Fibroblast of upper back skin (primary cell): ENCODE results near the gene CAMSAP1.

Source experiments
- DNase-seq: peaks from one replicate; pipeline ENCODE4 v3.0.0-alpha.2; 2013

CAMSAP1 gene

DNA sequence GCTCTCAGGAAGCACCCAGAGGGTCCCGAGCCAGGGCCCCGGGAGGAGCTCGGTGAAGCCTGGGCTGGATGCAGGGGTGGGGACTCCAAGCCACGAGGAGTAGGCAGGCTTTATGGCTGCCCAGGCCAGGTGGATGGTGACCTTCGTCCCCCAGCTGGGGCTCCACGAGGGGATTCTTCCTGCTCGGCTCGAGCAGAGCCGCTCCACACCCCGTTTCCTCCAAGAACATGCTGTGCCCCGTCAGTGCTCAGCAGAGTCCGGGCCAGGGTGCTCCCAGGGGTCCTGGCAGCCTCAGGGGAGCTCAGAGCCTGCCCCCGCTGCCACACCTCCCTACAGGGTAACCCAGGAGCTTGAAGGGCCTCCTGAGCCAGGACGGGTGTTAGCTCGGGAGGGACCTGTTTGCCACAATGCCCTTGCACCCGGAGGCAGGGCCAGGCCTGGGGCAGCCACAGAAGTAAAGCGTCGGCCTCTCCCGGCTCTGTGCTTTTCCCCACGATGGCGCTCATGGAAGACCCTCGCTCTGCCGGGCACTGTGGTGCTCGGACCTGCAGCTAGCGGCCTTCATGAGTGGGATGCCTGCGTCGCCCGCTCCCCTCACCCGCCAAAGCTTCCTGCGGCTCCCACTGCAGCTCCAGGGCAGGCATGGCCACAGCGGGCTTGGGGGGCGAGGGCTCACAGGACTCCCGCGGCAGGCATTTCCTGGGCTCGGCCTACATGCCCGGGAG is 118.6 kb downstream of the CAMSAP1 start:
- DNase-seq = no peak

DNA sequence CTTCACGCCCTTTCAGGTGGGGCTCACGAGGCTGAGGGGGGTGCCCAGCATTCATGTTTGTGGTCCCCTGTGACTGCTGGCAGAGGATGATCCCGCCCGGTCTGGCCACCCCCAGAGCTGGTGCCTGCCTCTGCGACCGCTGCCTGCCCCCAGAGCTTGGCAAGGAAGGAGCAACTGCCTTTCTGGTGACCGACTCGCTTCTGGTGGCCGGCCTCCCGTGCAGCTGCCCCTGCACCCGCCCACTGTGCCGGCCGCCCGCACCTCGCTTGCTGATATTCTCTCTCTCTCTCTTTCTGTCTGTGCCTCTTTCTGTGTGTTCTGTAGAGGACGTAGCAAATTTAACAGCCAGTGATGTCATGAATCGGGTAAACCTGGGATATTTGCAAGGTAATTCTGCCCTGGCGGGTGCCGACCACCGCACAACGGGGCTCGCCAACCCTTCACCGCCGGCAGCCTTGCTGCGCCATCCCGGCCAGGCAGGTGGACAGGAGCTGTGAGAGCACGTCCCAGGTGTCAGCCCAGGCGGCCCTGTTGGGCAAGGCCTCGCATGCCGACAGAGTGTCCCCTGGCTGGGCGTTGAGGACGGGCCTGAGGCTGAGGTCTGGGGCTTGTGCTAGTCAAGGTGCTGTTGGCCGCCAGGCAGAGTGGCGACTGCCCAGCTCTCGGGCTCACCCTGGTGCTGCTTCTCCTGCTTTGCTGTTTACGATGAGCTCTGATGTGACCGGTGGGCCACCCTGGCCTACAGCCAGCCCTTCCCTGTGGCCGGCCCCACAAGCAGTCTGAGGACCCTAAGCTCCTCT is 119.4 kb downstream of the CAMSAP1 start:
- no peak for DNase-seq

DNA sequence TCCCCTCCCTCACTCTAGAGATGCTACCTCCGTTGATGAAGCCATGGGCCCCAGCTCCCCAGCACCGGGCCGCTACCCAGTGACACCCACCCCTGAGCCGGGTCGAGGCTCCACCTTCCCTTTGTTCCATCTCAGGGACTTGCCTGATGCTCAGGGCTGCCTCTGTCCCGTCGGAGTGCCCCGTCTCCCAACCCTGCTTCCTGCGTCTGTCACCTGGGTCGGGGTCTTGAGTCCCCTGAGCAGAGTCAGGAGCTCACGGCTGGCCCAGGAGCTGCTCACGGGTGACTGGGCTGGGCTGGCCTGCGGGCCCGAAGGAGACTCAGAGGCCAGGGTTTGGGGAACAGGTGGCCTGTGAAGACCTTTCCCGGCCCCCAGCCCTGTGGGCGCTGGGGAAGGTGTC is 120.0 kb downstream of the CAMSAP1 start:
- DNase-seq = no peak

DNA sequence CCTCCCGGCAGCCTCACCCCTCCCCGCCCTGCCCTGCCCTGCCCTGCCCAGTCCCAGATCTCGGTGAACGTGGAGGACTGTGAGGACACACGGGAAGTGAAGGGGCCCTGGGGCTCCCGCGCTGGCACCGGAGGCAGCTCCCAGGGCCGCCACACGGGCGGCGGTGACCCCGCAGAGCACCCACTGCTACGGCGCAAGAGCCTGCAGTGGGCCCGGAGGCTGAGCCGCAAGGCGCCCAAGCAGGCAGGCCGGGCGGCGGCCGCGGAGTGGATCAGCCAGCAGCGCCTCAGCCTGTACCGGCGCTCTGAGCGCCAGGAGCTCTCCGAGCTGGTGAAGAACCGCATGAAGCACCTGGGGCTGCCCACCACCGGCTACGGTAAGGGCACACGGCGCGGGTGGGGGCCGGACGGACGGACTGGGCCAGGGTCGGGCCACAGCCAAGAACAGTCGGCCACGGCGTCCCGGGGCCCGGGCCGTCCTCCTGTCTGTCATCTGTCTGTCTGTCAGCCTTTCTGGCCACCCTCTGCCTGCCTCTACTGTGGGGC is 121.1 kb downstream of the CAMSAP1 start:
- no peak for DNase-seq

DNA sequence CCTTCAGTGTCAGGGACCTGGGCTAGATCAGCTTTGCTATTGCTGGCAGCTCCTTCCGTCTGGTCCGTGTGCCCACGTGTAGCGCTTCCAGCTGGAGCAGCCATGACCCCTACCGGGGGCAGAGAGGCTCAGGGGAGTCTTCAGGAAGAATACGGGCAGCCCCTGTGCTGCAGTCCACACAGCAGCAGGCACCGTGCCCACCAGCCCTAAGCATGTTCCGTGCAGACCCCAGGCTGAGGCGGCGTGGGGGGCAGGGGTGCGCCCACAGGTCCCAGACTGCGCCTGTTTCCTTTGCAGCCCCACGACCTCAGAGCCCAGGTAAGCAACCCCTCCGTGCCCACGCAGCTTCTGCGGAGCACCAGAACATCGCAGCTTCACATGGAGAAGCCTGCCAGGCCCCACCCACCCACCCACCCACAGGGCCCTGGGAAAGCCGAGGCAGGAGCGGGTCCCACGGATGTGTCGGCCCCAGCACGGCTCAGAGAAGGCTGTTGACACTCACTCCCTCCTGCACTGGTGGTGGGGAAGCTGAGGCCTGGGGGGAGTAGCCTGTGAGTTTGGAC is 122.3 kb downstream of the CAMSAP1 start:
- no peak for DNase-seq

DNA sequence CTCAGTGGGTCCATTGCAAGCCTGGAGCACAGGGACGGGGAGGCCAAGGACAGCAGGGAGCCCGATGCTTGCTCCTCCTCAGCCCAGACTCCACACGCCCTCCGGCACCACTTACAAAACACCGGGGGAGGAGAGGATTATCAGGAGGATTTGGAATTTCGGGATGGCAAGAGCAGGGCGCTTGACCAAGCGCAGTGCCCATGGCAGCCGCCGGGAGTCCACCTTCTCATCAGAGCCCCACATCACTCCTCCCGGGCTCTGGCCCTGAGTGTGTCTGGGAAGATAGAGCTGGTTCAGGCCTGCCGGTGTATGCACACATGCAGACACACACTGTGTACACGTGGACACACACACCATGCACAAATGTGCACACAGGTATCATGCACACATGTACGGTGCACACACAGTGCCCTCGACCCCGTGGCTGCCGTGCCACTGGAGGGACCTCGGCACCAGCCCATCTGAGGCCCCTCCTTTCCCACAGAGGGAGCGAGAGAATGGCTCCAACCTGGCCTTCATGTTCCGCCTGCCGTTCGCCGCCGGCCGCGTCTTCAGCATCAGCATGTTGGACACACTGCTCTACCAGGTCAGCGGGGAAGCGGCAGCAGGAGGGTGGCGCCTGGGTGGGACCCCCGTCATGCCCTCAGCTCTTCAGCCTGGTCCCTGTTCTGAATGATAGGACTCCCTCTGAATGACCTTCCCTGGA is 123.7 kb downstream of the CAMSAP1 start:
- no peak for DNase-seq

DNA sequence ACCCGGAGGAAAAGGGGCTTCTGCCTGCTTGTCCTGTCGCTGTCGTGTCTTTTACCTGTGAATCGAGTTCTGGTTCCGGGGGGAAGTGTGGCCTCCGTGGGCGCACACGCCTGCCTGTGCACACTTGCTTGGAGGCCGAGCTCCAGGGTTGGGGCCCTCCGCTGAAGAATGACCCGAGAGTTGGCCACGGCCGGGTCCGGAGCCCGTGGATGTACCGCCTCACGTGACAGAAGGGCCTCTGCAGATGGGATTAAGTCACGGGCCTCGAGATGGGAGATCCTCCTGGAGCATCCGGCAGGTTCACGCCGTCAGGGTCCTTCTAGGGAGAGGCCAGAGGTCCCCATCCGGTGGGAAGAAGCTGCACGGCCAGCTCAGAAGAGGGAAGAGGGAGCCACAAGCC is 124.4 kb downstream of the CAMSAP1 start:
- DNase-seq = no peak

DNA sequence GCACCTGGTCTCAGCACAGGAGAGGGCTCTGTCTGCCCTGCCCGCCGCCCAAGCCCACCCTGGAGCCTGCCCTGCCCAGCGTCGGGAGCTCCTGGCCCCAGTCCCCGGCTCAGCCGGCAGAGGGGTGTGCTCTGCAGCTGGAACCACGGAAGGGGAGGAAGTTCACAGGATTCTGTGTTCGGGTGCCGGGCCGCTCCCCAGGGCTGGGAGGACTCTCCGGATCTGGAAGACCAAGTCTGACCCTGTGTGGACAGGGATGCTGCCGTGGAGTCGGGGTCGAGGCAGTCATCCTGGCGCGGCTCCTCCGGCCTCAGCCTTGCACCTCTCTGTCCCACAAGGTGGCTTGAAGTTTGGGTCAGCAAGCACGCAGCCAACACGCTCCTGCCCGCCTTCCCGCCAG is 126.7 kb downstream of the CAMSAP1 start:
- no peak for DNase-seq

DNA sequence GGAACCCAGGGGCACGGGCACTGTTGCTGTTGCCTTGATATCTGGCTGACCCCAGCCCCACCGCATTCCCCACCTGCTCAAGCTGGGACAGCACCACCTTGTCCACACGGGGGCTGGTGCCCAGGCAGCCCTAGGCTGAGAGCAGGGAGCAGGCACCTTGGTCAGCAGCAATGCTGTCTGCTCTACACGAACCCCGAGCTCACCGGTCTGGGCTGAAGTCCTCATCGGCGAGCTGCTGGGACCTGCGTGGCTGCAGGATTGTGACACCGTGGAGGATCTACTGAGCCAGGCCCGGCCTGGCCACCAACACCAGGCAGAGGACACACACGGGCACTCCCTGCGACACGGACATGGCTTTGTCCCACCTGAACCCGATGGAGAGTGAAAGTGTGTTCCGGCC is 127.3 kb downstream of the CAMSAP1 start:
- no peak for DNase-seq

DNA sequence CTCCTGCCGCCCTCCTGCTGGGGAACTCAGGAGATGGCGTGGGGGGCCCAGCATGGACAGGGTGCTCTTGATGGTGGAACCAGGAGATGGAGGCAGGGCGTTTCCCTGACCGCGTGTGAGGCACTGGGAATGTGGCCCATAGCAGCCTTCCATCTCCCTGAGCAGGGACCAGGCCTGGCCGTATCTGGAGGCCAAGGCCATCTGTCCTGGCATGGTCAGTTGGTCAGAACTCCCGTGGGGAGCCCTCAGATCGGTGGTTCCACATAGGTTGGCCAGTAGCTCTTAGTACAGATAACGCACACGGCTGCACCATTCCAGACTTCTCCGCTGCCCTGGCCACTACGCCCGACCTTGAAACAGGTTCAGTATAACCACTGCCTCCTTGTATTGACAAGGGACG is 127.8 kb downstream of the CAMSAP1 start:
- DNase-seq = no peak

DNA sequence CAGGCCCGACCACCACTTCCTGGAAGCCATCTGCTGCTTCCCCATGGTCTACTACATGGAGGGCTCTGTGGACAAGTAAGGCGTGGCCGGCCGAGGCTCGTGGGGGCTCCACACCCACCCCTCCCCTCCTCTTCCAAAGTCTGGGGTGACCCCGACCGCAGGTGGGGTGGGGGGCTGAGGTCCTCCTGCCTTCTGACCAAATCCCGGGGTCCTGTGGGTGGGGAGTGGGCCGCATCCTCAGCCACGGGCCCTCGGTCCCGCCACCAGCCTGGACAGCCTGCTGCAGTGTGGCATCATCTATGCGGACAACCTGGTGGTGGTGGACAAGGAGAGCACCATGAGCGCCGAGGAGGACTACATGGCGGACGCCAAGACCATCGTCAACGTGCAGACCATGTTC is 128.9 kb downstream of the CAMSAP1 start:
- no peak for DNase-seq

DNA sequence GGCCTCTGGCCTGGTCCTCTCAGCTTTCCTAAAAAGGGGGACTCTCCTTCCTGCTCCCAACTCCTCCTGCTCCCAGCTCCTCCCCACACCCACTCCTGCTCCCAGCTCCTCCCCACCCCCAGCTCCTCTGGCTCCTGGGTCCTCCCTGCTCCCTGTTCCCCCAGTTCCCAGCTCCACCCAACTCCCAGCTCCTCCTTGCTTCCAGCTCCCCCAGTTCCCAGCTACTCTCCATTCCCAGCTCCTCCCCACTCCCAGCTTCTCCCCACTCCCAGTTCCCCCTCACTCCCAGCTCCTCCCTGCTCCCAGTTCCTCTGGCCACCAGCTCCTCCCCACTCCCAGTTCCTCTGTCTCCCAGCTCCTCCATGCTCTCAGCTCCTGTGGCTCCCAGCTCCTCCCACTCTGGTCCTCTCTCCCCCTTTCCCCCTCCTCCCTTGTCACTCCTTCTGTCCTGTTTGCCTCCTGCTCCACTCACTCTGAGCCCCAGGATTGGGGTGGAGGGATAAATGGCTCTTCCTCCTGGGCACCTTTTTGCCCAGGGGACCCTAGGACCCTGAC is 129.6 kb downstream of the CAMSAP1 start:
- DNase-seq = no peak

DNA sequence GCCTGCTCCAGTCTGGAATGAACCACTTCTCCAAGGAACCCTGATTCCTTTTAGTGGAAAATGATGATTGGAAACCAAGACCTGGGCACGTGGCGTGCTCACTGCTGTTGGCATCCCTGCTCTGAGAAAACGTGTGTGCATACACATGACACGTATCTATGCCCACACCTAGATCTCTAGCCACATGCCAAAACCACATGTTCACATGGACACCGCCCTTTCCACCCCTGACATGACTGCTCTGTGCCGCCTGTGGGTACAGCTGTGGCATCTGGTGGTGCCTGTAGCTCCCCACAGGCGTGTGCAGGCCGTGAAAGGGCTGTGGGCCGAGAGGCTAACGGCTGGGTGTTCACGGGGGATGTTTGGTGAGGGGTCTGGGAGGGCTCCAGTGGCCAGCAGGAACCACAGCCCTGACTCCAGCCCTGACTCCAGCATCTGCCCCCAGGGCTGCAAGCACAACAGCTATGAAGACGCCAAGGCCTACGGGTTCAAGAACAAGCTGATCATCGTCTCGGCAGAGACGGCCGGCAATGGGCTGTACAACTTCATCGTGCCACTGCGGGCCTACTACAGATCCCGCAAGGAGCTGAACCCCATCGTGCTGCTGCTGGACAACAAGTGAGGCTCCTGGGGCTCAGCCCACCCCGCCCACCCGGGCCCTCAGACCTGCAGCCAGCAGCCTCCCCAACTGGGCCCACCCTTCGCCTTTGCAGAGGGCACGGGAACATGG is 130.3 kb downstream of the CAMSAP1 start:
- DNase-seq = no peak

DNA sequence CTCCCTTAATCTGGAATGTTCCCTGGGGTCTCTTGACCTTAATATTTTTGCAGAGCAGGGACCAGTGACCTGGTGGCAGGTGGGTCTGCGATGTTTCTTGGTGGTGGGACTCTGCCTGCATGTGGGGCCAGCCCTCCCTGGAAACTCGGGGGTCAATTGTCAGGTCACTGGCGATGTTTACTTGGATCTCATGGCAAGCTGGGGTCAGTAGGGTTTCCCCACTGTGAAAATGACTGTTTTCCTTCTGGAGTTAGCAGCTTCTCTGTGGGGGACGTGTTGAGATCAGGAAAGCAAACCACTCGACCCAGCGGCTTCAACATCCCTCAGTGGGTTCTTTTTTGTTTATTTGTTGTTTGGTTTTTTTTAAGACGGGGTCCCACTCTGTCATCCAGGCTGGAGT is 131.4 kb downstream of the CAMSAP1 start:
- no peak for DNase-seq

DNA sequence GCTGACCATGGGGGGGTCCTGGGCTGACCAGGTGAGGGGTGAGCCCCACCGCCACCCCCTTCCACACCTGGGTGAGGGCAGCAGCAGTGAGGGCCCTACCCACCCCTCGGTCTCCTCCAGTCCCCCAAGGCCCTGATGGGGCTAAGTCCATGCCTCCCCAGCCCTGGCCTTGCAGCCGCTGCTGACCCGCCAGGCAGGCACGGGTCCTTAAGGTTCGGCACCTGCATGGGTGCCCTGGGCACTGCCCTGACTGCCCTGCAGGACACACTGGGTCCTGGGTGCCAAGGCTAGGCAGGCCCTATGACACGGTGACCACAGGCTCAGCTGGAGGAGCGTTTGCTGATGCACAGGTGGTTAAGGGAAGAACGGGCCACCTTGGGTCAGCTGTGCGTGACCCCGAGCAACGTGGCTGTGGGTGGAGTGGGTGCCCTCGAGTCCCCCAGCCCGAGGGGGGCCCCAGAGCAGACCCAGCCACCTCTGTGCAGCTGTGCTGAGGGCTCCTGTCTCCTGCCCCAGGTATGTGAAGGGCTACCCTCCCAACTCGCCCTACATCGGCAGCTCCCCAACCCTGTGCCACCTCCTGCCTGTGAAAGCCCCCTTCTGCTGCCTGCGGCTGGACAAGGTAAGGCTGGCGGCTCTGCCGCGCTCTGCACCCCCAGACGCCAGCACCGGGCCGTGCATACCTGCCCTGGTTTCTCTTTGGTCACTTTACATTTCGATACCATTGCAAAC is 132.4 kb downstream of the CAMSAP1 start:
- DNase-seq = no peak

DNA sequence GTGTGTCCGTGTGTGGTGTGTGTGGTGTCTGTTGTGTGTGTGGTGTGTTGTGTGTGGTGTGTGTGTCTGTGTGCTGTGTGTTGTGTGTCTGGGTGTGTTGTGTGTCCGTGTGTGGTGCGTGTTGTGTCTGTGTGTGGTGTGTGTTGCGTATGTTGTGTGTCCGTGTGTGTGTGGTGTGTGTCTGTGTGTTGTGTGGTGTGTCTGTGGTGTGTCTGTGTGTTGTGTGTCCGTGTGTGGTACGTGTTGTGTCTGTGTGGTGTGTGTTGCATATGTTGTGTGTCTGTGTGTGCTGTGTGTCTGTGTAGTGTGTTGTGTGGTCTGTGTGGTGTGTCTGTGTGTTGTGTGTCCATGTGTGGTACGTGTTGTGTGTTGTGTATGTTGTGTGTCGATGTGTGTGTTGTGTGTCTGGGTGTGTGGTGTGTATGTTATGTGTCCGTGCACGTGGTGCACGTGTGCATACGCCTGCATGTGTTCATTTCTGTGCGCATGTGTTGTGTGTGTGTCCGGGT is 133.1 kb downstream of the CAMSAP1 start:
- DNase-seq = no peak

DNA sequence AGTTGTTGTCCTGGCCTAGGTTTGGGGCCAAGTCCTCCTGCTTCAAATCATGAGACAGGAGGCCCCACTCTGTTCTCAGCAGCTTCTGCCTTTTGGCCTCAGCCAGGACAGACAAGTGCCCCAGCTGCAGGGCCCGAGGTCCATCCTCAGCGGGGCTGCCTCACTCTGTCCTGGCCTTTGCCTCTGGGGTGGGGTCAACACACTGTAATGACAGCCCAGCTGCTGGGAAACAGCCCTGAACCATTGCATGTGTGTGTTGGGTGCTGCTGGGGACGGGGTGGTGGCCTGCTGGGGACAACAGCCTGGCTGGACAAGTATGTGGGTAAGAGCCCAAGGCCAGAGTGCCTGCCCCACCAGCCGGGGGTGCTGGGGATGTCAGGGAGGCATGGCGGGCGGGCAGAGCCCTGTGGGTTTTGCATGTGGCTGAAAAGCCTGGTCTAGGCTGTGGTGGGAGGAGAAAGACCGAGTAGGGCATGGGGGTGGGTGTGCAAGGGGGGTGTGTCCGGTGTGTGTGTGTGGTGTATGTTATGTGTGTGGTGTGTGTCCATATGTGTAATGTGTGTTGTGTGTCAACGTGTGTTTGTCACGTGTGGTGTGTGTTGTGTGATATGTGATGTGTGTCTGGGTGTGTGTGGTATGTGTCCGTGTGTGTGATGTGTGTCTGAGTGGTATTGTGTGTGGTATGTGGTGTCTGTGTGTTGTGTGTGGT is 133.7 kb downstream of the CAMSAP1 start:
- no peak for DNase-seq

DNA sequence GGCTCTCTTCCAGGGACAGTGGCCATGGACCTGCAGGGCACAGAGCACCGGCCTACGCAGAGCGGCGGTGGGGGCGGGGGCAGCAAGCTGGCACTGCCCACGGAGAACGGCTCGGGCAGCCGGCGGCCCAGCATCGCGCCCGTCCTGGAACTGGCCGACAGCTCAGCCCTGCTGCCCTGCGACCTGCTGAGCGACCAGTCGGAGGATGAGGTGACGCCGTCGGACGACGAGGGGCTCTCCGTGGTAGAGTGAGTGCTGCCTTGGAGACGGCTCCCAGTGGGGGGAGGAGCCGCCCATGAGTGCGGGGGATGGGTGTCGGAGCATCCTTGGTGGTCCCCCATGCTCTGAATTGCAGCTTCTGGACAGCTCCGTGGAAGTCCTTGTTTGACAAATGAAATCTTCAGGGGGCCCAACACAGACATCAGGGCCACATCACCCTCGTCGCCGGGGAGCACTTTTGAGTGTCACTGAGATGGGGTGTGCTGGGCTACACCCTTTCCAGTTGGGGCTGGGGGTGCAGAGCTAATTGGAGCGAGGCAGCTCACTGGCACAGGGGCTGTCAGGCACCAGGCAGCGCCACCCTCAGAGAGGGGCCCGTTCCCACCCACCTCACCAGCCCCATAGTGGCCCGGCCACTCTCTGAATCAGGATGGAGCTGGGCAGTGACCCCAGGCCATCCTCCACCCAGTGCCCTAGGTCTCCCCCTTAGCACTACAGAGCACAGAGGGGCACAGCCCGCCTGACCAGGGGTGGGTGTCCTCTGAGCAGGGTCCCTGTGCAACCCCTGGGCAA is 134.4 kb downstream of the CAMSAP1 start:
- no peak for DNase-seq

DNA sequence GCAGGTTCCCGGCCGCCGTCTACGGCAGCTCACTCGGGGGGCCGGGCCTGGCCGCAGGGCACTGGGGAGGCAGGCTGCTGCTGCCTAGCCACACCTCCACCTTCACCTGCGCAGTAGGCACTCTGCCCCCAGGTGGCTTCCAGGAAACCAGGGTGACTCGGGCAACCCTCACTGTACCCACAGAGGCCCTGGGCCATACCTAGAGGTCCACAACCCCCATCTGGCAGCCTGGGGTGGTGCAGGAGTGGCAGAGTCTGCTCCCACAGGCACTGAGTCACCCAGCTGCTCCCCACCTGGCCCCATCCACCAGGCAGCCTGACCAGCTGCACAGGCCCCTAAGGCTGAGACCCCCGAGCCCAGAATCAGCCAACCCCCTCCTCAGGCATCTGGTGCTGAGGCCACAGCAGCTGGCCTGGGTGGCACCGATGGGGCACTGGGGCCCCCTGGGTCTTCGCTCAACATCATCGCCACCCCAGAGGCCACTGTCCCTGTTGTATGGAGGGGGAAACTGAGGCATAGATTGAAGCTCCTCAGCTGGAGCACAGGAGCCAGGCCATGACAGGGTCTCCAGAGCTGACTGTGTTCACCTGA is 135.2 kb downstream of the CAMSAP1 start:
- no peak for DNase-seq
